NT2/D1 (cell line): ENCODE measurements around the gene TFCP2L1.

ENCODE experiments used
- SUZ12 ChIP-seq: IDR thresholded peaks from 2 replicates; pipeline ENCODE4 v1.6.1; 2011; ENCODE audit not compliant: insufficient read length, insufficient read depth; ENCODE audit errors: extremely low read depth
- YY1 ChIP-seq: IDR thresholded peaks from 2 replicates; pipeline ENCODE4 v1.6.1; 2011; ENCODE audit not compliant: insufficient read length, insufficient read depth
- ZNF274 ChIP-seq: IDR thresholded peaks from 2 replicates; pipeline ENCODE4 v1.6.1; 2011; ENCODE audit warnings: mild to moderate bottlenecking, low read depth, low read length

- no peak for TF ChIP-seq SUZ12
- no peak for TF ChIP-seq YY1
- no peak for TF ChIP-seq ZNF274
Measured at GRCh38 chr2:121196132-121196848, 88.7 kb downstream of the TFCP2L1 start.
